ENCODE results near the gene HOATZ.

The HOATZ gene

GRCh38 chr11:111565114-111565720, 50.6 kb downstream of the HOATZ start:
- TF ChIP-seq CTCF (IDR thresholded peaks at IDR 0.05) = peak; percentile 62
- H3K27ac ChIP-seq = no peak overlapping the region
- H3K9me3 ChIP-seq = no peaks in the 10 kb centered on the region
- no peaks in the 10 kb centered on the region for H3K27me3 ChIP-seq
- H3K4me1 ChIP-seq (ENCODE audit: control insufficient read depth in 1 of 2, insufficient read depth in 1 of 2, low read depth in 1 of 2, low read length in 1 of 2) = no peaks in the 10 kb centered on the region
- no peak overlapping the region for H3K4me3 ChIP-seq (ENCODE audit: low read depth in 1 of 2, low read length in 1 of 2)
- no peaks in the 10 kb centered on the region for H3K36me3 ChIP-seq

GRCh38 chr11:111566324-111566723, 51.7 kb downstream of the HOATZ start:
- H3K36me3 ChIP-seq = no peaks in the 10 kb centered on the region
- no peak overlapping the region for H3K27ac ChIP-seq
- H3K4me3 ChIP-seq (ENCODE audit: low read depth in 1 of 2, low read length in 1 of 2) = no peak overlapping the region
- H3K9me3 ChIP-seq = no peaks in the 10 kb centered on the region
- H3K27me3 ChIP-seq = no peaks in the 10 kb centered on the region
- TF ChIP-seq CTCF (IDR thresholded peaks at IDR 0.05) = no peak
- H3K4me1 ChIP-seq (ENCODE audit: control insufficient read depth in 1 of 2, insufficient read depth in 1 of 2, low read depth in 1 of 2, low read length in 1 of 2) = no peaks in the 10 kb centered on the region

GRCh38 chr11:111569476-111569875, 54.9 kb downstream of the HOATZ start:
- H3K4me1 ChIP-seq (ENCODE audit: control insufficient read depth in 1 of 2, insufficient read depth in 1 of 2, low read depth in 1 of 2, low read length in 1 of 2) = no peaks in the 10 kb centered on the region
- H3K27me3 ChIP-seq = peaks cover 7% of the 10 kb centered on the region
- H3K36me3 ChIP-seq = no peaks in the 10 kb centered on the region
- H3K4me3 ChIP-seq (ENCODE audit: low read depth in 1 of 2, low read length in 1 of 2) = no peak overlapping the region
- no peaks in the 10 kb centered on the region for H3K9me3 ChIP-seq
- H3K27ac ChIP-seq = no peak overlapping the region
- TF ChIP-seq CTCF (IDR thresholded peaks at IDR 0.05) = no peak

GRCh38 chr11:111570796-111571195, 56.2 kb downstream of the HOATZ start:
- H3K27me3 ChIP-seq = peaks cover 7% of the 10 kb centered on the region

DNA sequence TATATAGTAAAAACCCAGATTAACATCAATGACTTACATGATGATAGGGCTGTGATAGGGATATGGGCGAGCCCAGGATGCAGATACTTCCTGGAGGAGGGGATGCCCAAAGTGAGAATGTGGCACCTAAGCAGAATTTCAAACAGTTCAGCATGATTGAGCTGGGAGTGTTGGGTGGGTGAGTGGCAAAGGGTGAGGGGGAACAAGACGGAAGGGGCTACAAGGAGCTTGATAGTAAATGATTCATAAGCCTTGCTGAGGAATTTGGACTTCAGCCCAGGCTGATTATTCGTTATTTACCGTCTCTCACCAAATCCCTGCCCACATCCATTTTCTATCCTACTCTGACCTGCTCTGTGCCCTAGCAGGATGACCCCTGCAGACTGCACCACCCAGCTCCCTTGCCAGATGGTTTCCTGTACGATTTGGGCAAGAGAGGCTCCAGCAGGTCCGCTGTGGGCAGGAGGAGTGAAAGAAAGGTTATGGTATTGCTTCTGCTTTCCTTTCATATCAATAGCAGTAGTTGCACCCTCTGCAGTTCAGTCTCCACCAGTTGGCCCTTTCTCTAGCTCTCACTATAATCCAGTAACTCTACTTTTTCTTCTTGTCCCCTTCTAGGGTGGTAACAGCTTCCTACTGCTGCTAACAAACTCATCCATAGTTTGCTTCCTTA, 57.4 kb downstream of the HOATZ start:
- no peaks in the 10 kb centered on the region for H3K9me3 ChIP-seq
- H3K4me3 ChIP-seq (ENCODE audit: low read depth in 1 of 2, low read length in 1 of 2) = no peak overlapping the region
- no peaks in the 10 kb centered on the region for H3K4me1 ChIP-seq (ENCODE audit: control insufficient read depth in 1 of 2, insufficient read depth in 1 of 2, low read depth in 1 of 2, low read length in 1 of 2)
- H3K27me3 ChIP-seq = peaks cover 7% of the 10 kb centered on the region
- no peaks in the 10 kb centered on the region for H3K36me3 ChIP-seq
- no peak for TF ChIP-seq CTCF (IDR thresholded peaks at IDR 0.05)
- no peak overlapping the region for H3K27ac ChIP-seq

More at GRCh38 chr11:111570796-111571195, 56.2 kb downstream of the HOATZ start:
- Histone ChIP-seq H3K36me3 (no peaks in the 10 kb centered on the region), H3K9me3 (no peaks in the 10 kb centered on the region), H3K4me3 (ENCODE audit: low read depth in 1 of 2, low read length in 1 of 2) (no peak overlapping the region), H3K4me1 (ENCODE audit: control insufficient read depth in 1 of 2, insufficient read depth in 1 of 2, low read depth in 1 of 2, low read length in 1 of 2) (no peaks in the 10 kb centered on the region), H3K27ac (no peak overlapping the region)
- no peak for TF ChIP-seq CTCF (IDR thresholded peaks at IDR 0.05)
